Testis (tissue), 3 donors: ENCODE data around the gene EFNA5. TPM values are rescaled to one million over a fixed set of nuclear protein-coding genes. Genes with fewer than 3 reads are reported as not detected.

ENCODE experiments used
- DNase-seq: peaks from one replicate; pipeline ENCODE4 v3.0.0-alpha.2; 2019
- H3K27ac ChIP-seq, 2 donors: fragments of 200-600 bp; sonication (generic); one replicate each; pipeline ENCODE4 v1.5.1; 2019
- H3K27me3 ChIP-seq: fragments of 200-600 bp; sonication (generic); one replicate; pipeline ENCODE4 v1.5.1; 2019
- H3K36me3 ChIP-seq: fragments of 200-600 bp; sonication (generic); one replicate; pipeline ENCODE4 v1.5.1; 2017; ENCODE audit warnings: low read depth; ENCODE audit errors: missing control alignments
- H3K4me1 ChIP-seq: fragments of 200-600 bp; sonication (generic); one replicate; pipeline ENCODE4 v1.5.1; 2019
- H3K4me3 ChIP-seq, 2 donors: fragments of 200-600 bp; sonication (generic); one replicate each; pipeline ENCODE4 v1.5.1; 2017 to 2019
- H3K9me3 ChIP-seq: fragments of 200-600 bp; sonication (generic); one replicate; pipeline ENCODE4 v1.5.1; 2017
- POLR2A ChIP-seq: fragments of 450-650 bp; IDR thresholded peaks from one replicate; pipeline ENCODE4 v1.6.1; 2017; ENCODE audit warnings: antibody characterized with exemption, mild to moderate bottlenecking, moderate library complexity
- WGBS, 2 donors: methylation state at CpG; one replicate each; pipeline ENCODE4 v1.1.5; 2018; 5-methylcytosine and 5-hydroxymethylcytosine counted together
- intact Hi-C: fragments of 100-400 bp; cut with DNase I; formaldehyde crosslinking; loops from one replicate; pipeline ENCODE4 v1.15.1; 2023; ENCODE audit warnings: low total_unique reads
- polyA plus RNA-seq: library from polyadenylated mRNA; stranded (reverse); fragments of 350-450 nt; fragmentation: Illumina TruSeq; extraction: RNeasy Lipid Tissue Mini Kit (QIAGEN cat#74804); gene quantifications from one replicate; pipeline ENCODE4 v1.2.3, GENCODE V29; 2014; ENCODE audit warnings: low read depth, low replicate concordance; ENCODE audit not compliant: insufficient read depth
- total RNA-seq, 2 donors: library from RNA; depleted of rRNA; stranded (reverse); fragments of >200 nt; gene quantifications; one replicate each; pipeline ENCODE4 v1.2.3, GENCODE V29; 2016
- TF ChIP-seq, protein P1 (sequence below), 3 experiments: fragments of 450-650 bp in 2 of 3; fragments of 200-600 bp in 1 of 3; sonication (generic) in 1 of 3; IDR thresholded peaks; one replicate each; pipeline ENCODE4 v1.5.1; 2016 to 2019; ENCODE audit warnings: antibody characterized with exemption in 3 of 3, mild to moderate bottlenecking in 2 of 3, moderate library complexity in 1 of 3

The EFNA5 gene
- total and polyA plus RNA-seq, 3 donors from 2014 or later, result 2.6 to 5.4 (median 3.5) TPM

DNA sequence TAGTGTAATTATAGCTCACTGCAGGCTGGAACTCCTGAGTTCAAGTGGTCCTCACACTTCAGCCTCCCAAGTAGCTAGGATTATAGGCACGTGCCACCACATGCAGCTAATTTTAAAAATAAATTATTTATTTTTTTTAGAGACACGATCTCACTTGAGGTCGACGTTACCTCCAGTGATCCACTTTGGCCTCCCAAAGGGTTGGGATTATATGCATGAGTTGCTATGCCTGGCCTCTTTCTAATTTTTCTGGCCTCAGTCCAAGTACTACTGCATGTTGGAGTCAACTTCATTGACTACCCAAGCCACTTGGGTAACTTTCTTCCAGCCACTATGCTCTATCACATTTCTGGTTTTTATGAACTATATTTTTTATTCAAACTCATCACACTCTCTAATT is 148.3 kb downstream of the EFNA5 start:
- Histone ChIP-seq H3K36me3 (no peaks in the 10 kb centered on the region), H3K4me3 (no peak overlapping the region), H3K9me3 (no peaks in the 10 kb centered on the region), H3K27me3 (no peaks in the 10 kb centered on the region), H3K27ac (no peak overlapping the region), H3K4me1 (no peaks in the 10 kb centered on the region)
- TF ChIP-seq POLR2A, result no peak
- TF ChIP-seq, protein P1, sequence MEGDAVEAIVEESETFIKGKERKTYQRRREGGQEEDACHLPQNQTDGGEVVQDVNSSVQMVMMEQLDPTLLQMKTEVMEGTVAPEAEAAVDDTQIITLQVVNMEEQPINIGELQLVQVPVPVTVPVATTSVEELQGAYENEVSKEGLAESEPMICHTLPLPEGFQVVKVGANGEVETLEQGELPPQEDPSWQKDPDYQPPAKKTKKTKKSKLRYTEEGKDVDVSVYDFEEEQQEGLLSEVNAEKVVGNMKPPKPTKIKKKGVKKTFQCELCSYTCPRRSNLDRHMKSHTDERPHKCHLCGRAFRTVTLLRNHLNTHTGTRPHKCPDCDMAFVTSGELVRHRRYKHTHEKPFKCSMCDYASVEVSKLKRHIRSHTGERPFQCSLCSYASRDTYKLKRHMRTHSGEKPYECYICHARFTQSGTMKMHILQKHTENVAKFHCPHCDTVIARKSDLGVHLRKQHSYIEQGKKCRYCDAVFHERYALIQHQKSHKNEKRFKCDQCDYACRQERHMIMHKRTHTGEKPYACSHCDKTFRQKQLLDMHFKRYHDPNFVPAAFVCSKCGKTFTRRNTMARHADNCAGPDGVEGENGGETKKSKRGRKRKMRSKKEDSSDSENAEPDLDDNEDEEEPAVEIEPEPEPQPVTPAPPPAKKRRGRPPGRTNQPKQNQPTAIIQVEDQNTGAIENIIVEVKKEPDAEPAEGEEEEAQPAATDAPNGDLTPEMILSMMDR (IDR thresholded peaks at IDR 0.05), result no peak
- intact Hi-C loops, result no loop called here
- no peak for DNase-seq
- 88 to 92% methylated on average over 4 of the region's 4 CpGs for WGBS, 2 donors

DNA sequence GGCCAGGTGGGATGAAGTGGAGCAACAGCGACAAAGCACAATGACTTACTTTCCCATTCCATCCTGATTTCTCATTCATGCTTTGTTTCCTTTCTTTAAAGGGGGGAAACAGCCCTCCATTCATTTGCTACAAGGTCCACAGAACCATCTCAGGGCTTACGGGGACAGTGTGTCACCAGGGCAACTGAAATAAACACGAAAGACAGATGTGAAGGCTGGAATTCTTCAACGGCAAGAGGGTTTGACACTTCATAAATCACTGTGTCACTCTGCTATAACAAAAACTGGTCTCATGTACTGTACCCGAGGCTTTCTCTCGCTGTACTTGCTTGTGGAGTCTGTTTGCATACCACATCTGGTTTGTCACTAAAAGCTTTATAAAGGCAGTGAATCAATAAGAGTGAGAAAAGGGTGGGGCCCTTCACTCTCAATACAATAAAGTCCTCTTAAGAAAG is 150.8 kb downstream of the EFNA5 start:
- Histone ChIP-seq H3K36me3 (no peaks in the 10 kb centered on the region), H3K4me1 (no peaks in the 10 kb centered on the region), H3K4me3 (no peak overlapping the region), H3K27ac (no peak overlapping the region), H3K27me3 (no peaks in the 10 kb centered on the region), H3K9me3 (no peaks in the 10 kb centered on the region)
- WGBS, 2 donors, result 58 to 64% methylated on average over 6 of the region's 6 CpGs
- no peak for DNase-seq
- intact Hi-C loops, result no loop called here
- no peak for TF ChIP-seq POLR2A
- TF ChIP-seq, protein P1 (IDR thresholded peaks at IDR 0.05), result no peak

DNA sequence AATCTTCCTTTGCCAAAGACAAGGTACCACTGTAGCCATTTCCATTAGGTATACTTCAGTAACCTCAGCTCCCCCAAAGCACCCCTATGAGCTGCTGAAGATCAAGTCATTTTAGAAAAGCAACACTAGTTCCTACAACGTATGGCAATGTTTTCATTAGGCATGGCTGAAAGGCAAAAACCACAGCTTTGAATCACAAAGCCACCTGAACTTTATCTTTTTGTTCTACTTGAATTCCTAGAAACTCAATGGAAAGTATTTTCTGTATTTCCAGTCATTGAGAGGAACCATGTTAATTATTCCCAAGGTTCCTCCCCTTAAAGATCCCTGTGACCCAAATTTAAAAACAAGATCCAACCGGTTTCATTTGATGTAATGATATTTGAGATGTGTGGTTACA is 152.1 kb downstream of the EFNA5 start:
- 77 to 82% methylated on average over 2 of the region's 2 CpGs for WGBS, 2 donors
- H3K27me3 ChIP-seq, result no peaks in the 10 kb centered on the region
- DNase-seq, result no peak
- H3K27ac ChIP-seq, result no peak overlapping the region
- TF ChIP-seq POLR2A, result no peak
- TF ChIP-seq, protein P1 (IDR thresholded peaks at IDR 0.05), result no peak
- H3K4me1 ChIP-seq, result no peaks in the 10 kb centered on the region
- H3K36me3 ChIP-seq, result no peaks in the 10 kb centered on the region
- H3K9me3 ChIP-seq, result no peaks in the 10 kb centered on the region
- intact Hi-C loops, result no loop called here
- no peak overlapping the region for H3K4me3 ChIP-seq

DNA sequence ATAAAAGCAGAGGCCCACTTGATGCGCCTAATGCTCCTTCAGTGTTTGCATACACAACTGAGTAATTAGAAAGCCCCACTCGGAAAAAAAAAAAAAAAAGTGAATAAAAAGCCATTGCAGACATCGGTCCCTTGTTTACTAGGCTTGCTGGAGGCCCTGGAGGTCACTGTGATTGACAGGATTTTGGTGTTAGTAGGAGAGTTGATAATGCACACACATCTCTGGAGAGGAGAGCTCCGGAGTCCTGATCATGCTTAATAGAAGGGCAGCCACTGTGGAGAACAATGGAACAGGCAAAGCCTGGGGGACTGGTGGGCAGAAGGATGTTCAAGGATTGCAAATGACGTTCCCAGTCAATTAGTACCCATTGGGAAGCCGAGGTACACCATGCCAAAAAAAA is 152.5 kb downstream of the EFNA5 start:
- TF ChIP-seq POLR2A, result no peak
- TF ChIP-seq, protein P1 (IDR thresholded peaks at IDR 0.05), result no peak
- Histone ChIP-seq H3K27ac (no peak overlapping the region), H3K36me3 (no peaks in the 10 kb centered on the region), H3K4me3 (no peak overlapping the region), H3K9me3 (no peaks in the 10 kb centered on the region), H3K4me1 (no peaks in the 10 kb centered on the region), H3K27me3 (no peaks in the 10 kb centered on the region)
- DNase-seq, result no peak
- intact Hi-C loops, result no loop called here
- WGBS, 2 donors, result 83 to 86% methylated on average over 6 of the region's 6 CpGs

DNA sequence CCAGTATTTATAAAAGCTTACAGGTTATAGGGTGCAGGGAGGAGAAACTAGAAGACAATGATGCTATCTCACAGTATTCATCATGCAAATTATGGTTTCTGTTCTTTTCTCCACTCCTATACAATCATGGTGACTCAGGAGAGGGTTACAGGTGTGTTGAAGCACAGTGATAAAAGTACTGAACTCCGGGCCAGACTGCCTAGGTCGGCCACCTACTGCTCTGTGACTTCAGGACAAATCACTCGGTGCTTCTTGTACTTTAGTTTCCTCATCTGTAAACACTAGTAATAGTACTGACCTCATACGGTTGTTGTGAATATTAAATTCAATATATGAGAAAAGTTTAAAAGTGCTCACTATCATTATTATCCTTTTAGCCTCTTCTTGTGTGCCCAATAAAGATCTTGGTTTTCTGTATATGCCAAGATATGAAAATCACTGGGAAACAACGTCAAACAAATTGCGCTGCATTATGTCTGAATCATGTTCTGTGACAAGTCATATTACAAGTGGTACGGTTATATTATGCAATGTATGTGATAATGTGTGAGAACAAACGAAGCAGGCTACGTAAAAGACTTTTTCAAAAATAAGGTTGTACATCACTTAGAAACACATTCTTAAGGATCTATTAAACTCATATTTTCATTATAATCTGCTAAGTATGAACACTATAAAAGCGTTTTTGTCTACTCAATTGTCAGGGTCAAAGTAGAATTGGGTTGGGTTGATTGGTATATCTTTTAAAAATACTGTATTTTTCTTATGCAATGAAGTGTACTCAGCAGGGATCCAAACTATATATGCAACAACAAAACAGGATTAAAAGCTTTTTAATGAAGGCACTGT is 153.3 kb downstream of the EFNA5 start:
- intact Hi-C loops, result no loop called here
- H3K9me3 ChIP-seq, result no peaks in the 10 kb centered on the region
- TF ChIP-seq, protein P1 (IDR thresholded peaks at IDR 0.05), result no peak
- no peak for TF ChIP-seq POLR2A
- no peak for DNase-seq
- H3K4me3 ChIP-seq, result no peak overlapping the region
- no peaks in the 10 kb centered on the region for H3K36me3 ChIP-seq
- no peak overlapping the region for H3K27ac ChIP-seq
- 92 to 93% methylated on average over 10 of the region's 10 CpGs for WGBS, 2 donors
- H3K4me1 ChIP-seq, result no peaks in the 10 kb centered on the region
- no peaks in the 10 kb centered on the region for H3K27me3 ChIP-seq
